HUES64 (cell line): ENCODE results near the gene PGLYRP1. TPM values are rescaled to one million over a fixed set of nuclear protein-coding genes. Genes with fewer than 3 reads are reported as not detected.

Experiments used
- H3K27ac ChIP-seq: 2 replicates; pipeline ENCODE4 v1.7.0; 2013; ENCODE audit warnings: low read depth, low read length, inconsistent platforms
- H3K27me3 ChIP-seq: 2 replicates; pipeline ENCODE4 v1.6.1; 2013; ENCODE audit warnings: mild to moderate bottlenecking, low read length; ENCODE audit not compliant: insufficient read depth
- H3K36me3 ChIP-seq: 2 replicates; pipeline ENCODE4 v1.6.1; 2013; ENCODE audit warnings: mild to moderate bottlenecking, low read length; ENCODE audit not compliant: insufficient read depth
- H3K4me1 ChIP-seq: 2 replicates; pipeline ENCODE4 v1.6.1; 2013; ENCODE audit warnings: mild to moderate bottlenecking, low read length, moderate library complexity; ENCODE audit not compliant: insufficient read depth
- H3K4me3 ChIP-seq: 2 replicates; pipeline ENCODE4 v1.5.1; 2013; ENCODE audit warnings: mild to moderate bottlenecking, low read length, moderate library complexity
- H3K9ac ChIP-seq: 2 replicates; pipeline ENCODE4 v1.6.1; 2013; ENCODE audit warnings: mild to moderate bottlenecking, low read depth, low read length
- H3K9me3 ChIP-seq: 2 replicates; pipeline ENCODE4 v1.6.1; 2013; ENCODE audit warnings: low read depth, low read length; ENCODE audit not compliant: insufficient read depth
- WGBS: fragments of 150-250, 120-280 bp; methylation state at CpG from one replicate; pipeline ENCODE4 v1.1.7; 2013; ENCODE audit warnings: missing lambda C conversion rate; 5-methylcytosine and 5-hydroxymethylcytosine counted together
- polyA plus RNA-seq, 2 experiments: library from polyadenylated mRNA; stranded (reverse); fragments of 50-300 nt; gene quantifications; one replicate each; pipeline ENCODE4 v1.2.3, GENCODE V29; 2013

The PGLYRP1 gene
- not detected for polyA plus RNA-seq (2013, experiment 1 of 2)
- not detected for polyA plus RNA-seq (2013, experiment 2 of 2)

GRCh38 chr19:46022431-46023310 lies at the start of gene PGLYRP1:
Gene PGLYRP1 (minus strand): TSS chr19:46023053. CDS start chr19:46023021, 32 bp downstream.
- Histone ChIP-seq H3K27ac (no peak within 1 kb of the TSS), H3K9ac (no peak within 1 kb of the TSS), H3K36me3 (no peaks in the 10 kb centered on the region), H3K9me3 (no peaks in the 10 kb centered on the region), H3K4me1 (peaks cover 4% of the 10 kb centered on the region; the same call in 1 of the 2 replicates), H3K27me3 (no peaks in the 10 kb centered on the region), H3K4me3 (no peak within 1 kb of the TSS)
- WGBS: 84% methylated on average over 47 of the region's 47 CpGs

GRCh38 chr19:46069806-46070341 lies 47.0 kb upstream of the PGLYRP1 start:
- no peaks in the 10 kb centered on the region for H3K36me3 ChIP-seq
- no peak overlapping the region for H3K27ac ChIP-seq
- WGBS: 77% methylated on average over 6 of the region's 6 CpGs
- H3K4me1 ChIP-seq: no peaks in the 10 kb centered on the region
- H3K4me3 ChIP-seq: no peak overlapping the region
- no peaks in the 10 kb centered on the region for H3K9me3 ChIP-seq
- H3K9ac ChIP-seq: no peak overlapping the region
- H3K27me3 ChIP-seq: peaks cover 30% of the 10 kb centered on the region

DNA sequence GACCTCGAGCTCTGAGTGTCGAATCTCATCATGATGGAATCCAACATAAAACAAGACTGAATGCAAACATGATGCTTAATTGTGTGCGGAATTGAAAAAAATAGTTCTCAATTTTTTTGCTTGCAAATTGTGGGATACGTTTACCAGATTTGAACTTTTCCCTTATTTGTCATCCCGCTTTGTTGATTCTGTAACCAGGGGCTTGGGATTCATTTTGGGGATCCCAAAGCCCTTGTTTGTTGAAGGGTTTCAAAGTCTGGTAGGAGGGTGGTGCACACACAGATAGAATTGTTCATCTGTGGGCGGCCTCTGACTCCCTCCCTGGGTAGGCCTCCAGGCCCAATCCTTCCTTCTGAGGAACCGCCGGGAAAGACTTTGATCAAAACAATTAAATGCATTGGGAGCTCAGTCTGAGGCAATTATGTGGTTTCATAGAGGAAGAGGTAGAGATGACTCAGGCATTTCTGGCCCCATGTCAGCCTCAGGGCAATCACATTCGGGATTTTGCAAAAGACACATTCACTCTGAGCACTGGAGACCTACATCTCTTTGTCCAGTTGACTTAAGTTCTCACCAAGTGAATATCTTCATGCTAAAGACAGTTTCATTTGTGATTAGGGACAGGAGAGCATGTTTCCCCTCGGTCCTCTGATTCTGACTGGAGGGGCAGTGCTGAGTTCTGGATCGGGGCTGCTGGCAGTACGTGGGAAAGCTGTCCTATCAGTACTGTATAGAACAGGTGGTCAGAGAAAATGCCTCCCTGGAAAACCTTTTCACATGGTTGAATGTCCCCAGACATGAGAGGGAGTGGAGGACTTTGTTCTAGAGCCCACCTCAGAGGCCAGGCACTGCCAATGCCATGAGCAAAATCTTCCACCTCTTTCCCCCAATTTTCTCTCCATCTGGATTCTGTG lies 45.7 kb upstream of the PGLYRP1 start:
- H3K4me3 ChIP-seq: no peak overlapping the region
- H3K36me3 ChIP-seq: no peaks in the 10 kb centered on the region
- no peak overlapping the region for H3K9ac ChIP-seq
- H3K4me1 ChIP-seq: no peaks in the 10 kb centered on the region
- no peaks in the 10 kb centered on the region for H3K9me3 ChIP-seq
- WGBS: 88% methylated on average over 12 of the region's 12 CpGs
- H3K27ac ChIP-seq: no peak overlapping the region
- H3K27me3 ChIP-seq: peaks cover 18% of the 10 kb centered on the region; the same call in 1 of the 2 replicates

DNA sequence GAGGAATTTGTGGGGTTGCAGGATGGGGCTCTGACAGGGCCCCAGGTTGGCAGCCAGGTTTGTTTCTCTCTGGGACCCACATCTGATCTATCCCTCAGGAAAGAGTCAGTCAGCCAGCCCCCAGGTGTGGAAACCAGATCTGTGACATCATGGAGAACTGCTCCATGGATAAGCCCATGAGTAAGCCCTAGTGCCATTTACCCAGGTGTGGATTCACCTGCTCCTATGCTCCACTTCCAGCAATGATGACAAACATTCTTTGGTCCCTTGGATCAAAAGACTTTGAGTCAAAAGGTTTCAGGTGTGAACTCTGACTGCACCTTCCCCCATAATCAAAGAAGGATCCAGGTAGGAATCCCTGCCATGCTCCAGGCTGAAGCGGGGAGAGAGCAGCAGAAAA lies 44.8 kb upstream of the PGLYRP1 start:
- peaks cover 11% of the 10 kb centered on the region; the same call in 1 of the 2 replicates for H3K27me3 ChIP-seq
- 96% methylated on average over 1 of the region's 1 CpG for WGBS
- H3K27ac ChIP-seq: no peak overlapping the region
- H3K9me3 ChIP-seq: no peaks in the 10 kb centered on the region
- H3K4me3 ChIP-seq: no peak overlapping the region
- H3K4me1 ChIP-seq: no peaks in the 10 kb centered on the region
- no peak overlapping the region for H3K9ac ChIP-seq
- H3K36me3 ChIP-seq: no peaks in the 10 kb centered on the region

DNA sequence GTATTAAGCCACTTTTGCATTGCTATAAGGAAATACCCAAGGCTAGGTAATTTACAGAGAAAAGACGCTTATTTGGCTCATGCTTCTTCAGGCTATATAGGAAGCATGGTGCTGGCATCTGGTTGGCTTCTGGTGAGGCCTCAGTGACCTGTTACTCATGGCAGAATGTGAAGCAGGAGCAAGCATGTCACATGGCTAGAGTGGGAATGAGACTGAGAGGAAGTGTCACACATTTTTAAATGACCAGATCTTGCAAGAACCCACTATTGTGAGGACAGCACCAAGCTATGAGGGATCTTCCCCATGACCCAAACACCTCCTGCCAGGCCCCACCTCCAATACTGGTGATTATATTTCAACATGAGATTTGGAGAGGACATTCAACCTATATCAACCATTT lies 43.6 kb upstream of the PGLYRP1 start:
- H3K27ac ChIP-seq: no peak overlapping the region
- no peak overlapping the region for H3K9ac ChIP-seq
- H3K4me1 ChIP-seq: no peaks in the 10 kb centered on the region
- H3K27me3 ChIP-seq: peaks cover 11% of the 10 kb centered on the region; the same call in 1 of the 2 replicates
- no peak overlapping the region for H3K4me3 ChIP-seq
- peaks cover 6% of the 10 kb centered on the region for H3K9me3 ChIP-seq
- 89% methylated on average over 1 of the region's 1 CpG for WGBS
- no peaks in the 10 kb centered on the region for H3K36me3 ChIP-seq

DNA sequence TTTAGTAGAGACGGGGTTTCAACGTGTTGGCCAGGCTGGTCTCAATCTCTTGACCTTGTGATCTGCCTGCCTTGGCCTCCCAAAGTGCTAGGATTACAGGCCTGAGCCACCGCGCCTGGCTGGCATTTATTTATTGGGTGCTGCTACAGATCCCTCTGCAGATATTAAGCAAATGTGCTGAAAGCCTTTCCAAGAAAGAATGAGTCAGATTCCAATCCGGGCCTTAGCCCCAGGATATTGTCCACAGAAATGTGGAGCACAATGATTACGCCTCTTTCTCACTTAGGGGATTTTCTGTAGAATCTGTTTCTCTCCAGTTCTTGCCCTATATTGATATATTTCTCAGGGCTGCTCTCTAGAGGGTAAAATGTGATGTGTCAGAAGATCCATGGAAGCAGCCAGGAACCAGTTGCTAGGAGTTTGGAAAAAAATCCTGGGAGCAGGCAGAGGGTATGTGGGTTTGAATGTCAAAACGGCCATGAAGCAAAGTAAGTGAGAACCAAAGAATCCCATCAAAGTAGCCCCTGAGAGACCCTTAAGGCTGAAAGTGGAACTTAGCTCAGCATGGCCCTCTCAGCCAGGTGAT lies 42.7 kb upstream of the PGLYRP1 start:
- peaks cover 11% of the 10 kb centered on the region; the same call in 1 of the 2 replicates for H3K27me3 ChIP-seq
- peaks cover 15% of the 10 kb centered on the region for H3K9me3 ChIP-seq
- H3K4me1 ChIP-seq: no peaks in the 10 kb centered on the region
- no peak overlapping the region for H3K9ac ChIP-seq
- WGBS: 85% methylated on average over 7 of the region's 7 CpGs
- no peaks in the 10 kb centered on the region for H3K36me3 ChIP-seq
- no peak overlapping the region for H3K4me3 ChIP-seq
- no peak overlapping the region for H3K27ac ChIP-seq

DNA sequence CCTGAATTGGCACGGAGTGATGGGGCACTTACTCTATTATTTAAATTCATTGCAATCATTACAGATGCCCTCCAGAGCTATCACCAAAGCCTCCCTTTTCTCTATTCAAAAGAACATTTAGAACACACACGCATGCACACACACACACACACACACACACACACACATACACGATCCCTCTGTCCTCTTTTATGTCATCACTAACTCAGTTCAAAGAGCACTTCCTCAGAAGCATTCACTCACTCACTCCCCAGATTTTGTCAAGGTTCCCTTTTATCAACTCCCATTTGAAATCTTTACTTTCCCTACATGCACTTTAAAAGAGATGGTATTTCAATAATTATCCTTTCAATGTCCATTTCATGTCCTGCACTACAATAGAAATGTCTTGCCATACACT lies 40.3 kb upstream of the PGLYRP1 start:
- no peaks in the 10 kb centered on the region for H3K4me1 ChIP-seq
- H3K9ac ChIP-seq: no peak overlapping the region
- no peak overlapping the region for H3K27ac ChIP-seq
- 87% methylated on average over 3 of the region's 3 CpGs for WGBS
- peaks cover 26% of the 10 kb centered on the region for H3K9me3 ChIP-seq
- no peak overlapping the region for H3K4me3 ChIP-seq
- no peaks in the 10 kb centered on the region for H3K36me3 ChIP-seq
- H3K27me3 ChIP-seq: 0 out of 2 replicates have a peak, but pooled peaks cover 4% of the 10 kb centered on the region

GRCh38 chr19:46060012-46060411 lies 37.2 kb upstream of the PGLYRP1 start:
- H3K27me3 ChIP-seq: peaks cover 3% of the 10 kb centered on the region; the same call in 1 of the 2 replicates
- H3K4me3 ChIP-seq: no peak overlapping the region
- H3K9me3 ChIP-seq: peaks cover 26% of the 10 kb centered on the region

GRCh38 chr19:46058778-46059177 lies 35.9 kb upstream of the PGLYRP1 start:
- no peak overlapping the region for H3K9ac ChIP-seq
- 90% methylated on average over 3 of the region's 3 CpGs for WGBS
- no peaks in the 10 kb centered on the region for H3K4me1 ChIP-seq
- H3K9me3 ChIP-seq: peaks cover 26% of the 10 kb centered on the region
- H3K36me3 ChIP-seq: no peaks in the 10 kb centered on the region
- H3K27ac ChIP-seq: no peak overlapping the region
- peaks cover 3% of the 10 kb centered on the region; the same call in 1 of the 2 replicates for H3K27me3 ChIP-seq
- no peak overlapping the region for H3K4me3 ChIP-seq

More at GRCh38 chr19:46060012-46060411, 37.2 kb upstream of the PGLYRP1 start:
- Histone ChIP-seq H3K4me1 (no peaks in the 10 kb centered on the region), H3K9ac (no peak overlapping the region), H3K27ac (no peak overlapping the region), H3K36me3 (no peaks in the 10 kb centered on the region)
- WGBS: 90% methylated on average over 2 of the region's 2 CpGs

DNA sequence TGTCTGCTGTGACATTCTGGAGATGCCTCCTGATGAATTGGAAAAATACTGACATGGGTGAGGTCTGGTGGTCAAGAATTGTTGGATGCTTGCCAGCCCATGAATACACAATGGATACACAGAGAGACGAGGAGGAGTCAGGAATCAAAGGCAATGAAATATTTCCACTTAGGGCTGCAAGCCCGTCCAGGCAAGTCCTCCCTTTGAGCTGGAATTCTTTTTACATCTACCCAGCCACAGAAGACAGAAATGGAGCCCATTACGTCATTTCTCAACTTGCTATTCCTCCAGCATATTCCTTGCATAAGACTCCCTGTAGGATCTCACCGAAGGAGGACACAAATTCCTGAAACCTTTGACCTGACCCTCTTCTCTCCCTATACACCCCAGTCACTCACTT lies 33.7 kb upstream of the PGLYRP1 start:
- Histone ChIP-seq H3K9ac (no peak overlapping the region), H3K27ac (no peak overlapping the region), H3K4me1 (no peaks in the 10 kb centered on the region), H3K4me3 (no peak overlapping the region), H3K36me3 (no peaks in the 10 kb centered on the region), H3K27me3 (peaks cover 8% of the 10 kb centered on the region; the same call in 1 of the 2 replicates), H3K9me3 (peaks cover 20% of the 10 kb centered on the region)
- WGBS: 80% methylated on average over 4 of the region's 4 CpGs
